ENCODE results near the gene DBH.
A peak's percentile ranks its signal among the peaks of the same experiment; 100 is the strongest.

The DBH gene

DNA sequence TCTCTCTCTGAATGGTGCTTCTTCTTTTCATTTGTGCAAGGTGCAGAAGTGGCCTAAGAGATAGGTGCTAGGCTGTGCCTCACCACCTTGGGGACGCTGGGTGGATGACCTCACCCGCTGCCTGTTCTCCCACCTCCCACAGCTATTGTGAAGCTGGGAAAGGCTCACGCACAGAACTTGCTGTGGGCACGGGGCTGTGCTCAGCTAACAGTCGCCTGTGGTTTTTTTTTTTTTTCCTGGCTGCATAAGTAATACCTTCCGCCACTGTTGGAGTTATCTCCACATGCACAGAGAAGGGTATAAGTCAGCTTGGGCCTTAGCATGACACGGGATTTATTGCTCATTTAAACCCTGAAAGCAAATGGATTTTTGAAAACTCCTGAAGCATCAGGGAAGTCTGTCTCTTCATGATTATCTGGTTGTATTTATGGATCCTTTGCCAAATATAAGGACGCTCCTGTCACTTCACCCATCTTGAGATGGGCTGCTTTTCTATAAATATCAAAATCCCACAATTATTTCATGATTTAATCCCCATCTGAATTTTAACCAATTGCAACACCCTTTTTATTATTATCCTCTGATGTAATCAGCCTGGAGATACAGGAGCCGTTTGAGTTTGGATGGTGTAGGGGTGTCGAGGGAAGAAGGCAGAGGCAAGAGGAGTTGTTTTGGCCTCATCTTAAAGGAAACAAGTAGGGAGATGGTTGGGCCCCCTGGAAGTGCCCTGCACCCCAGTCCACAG is 9.0 kb downstream of the DBH start:
- no peak for DNase-seq

DNA sequence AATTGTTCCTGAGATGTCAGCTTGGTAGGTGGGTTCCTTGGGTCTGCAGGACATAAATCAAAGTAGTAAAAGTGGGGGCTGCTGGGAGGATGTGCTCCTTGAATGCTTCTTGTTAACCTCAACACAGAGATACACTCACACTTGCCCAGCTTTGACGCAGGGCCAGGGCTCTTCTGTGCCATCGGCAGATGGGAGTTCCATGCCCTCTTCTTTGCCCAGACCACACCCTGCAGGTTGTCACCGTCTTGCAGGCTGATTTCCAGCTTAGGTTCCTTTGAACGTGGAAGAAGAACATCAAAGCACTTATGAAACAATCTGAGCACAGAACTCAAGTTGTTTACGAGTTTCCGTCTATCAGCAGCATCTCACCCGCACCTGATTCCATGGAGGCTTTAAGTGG is 11.0 kb downstream of the DBH start:
- DNase-seq = no peak

DNA sequence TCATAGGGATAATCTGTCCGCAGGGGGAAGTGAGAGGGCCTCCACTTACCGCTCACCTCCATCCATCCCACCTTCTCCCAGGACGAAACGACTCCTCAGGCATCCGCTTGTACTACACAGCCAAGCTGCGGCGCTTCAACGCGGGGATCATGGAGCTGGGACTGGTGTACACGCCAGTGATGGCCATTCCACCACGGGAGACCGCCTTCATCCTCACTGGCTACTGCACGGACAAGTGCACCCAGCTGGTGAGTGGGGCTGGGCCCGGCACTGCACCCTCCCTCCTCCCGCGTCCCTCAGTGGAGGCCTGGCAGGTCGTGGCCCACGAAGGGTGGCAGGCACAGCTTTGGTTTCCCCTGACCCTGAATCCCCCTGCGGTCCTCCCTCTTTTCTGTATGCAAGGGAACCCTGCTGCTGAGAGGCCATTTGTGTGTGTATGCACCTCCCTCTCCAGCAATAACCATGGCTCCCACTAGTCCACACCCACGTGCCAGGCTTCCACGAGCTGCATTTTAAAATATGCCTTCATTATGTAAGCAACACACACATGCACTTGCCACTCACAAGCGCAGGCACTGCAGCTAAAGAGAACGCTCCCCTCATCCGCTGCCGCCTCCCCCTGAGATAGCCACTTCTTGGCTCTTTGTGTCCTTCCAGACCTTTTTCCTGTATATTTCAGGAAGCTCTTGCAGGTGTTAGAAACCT is 11.8 kb downstream of the DBH start:
- no peak for DNase-seq

DNA sequence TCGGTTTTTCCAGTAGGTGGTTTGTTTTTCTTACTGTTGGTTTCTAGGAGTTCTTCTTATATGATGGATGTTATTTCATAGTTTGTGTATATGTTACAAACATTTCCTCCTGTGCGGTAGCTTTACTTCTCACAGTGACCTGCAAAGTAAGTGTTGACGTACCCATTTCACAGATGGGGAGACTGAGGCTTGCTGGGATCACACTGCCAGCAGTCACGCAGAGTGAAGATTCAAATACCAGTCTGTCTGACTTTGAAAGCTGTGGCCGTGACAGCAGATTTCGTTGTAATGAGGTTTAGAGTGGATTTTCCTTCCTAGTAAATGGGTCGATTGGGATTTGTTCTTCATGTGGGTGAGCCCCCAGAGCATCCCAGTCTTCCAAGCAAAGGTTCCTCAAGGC is 13.0 kb downstream of the DBH start:
- DNase-seq = no peak

DNA sequence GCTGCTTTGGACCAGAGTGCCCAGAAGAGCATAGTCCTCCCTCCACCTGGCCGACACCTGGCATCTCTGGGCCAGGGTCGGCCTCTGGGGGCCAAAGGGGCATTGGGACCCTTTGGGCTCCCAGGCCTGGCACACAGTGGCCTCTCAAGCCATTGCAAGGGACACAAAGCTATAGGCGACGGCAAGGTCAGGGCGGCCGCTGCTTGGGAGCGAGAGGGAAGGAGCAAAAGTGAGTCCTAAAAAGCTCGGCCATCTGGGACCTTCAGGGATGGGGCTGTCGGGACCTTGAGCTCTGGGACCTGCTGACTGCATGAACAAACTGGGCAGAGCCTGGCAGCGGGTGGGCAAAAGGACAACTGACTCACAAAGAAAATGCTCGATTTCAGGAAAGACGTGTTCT is 13.9 kb downstream of the DBH start:
- DNase-seq = no peak

DNA sequence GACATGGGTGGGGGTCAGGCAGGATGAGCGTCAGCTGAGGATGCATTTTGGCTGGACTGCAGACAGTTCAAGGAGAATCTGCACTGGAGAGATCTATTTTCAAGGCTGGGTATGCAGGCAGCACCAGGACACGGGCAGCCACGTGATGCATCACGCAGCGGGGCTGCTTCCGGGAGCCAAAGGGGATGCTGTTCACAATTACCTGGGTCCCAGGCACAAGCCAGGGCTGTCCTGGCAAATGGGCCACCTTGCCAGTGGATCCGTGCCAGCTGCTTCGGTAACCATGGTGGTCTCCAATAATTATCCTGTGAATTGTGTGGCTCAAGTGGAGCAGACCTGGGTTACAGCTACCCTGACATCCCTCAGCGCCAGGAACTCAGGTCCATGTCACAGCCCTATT is 17.5 kb downstream of the DBH start:
- no peak for DNase-seq

DNA sequence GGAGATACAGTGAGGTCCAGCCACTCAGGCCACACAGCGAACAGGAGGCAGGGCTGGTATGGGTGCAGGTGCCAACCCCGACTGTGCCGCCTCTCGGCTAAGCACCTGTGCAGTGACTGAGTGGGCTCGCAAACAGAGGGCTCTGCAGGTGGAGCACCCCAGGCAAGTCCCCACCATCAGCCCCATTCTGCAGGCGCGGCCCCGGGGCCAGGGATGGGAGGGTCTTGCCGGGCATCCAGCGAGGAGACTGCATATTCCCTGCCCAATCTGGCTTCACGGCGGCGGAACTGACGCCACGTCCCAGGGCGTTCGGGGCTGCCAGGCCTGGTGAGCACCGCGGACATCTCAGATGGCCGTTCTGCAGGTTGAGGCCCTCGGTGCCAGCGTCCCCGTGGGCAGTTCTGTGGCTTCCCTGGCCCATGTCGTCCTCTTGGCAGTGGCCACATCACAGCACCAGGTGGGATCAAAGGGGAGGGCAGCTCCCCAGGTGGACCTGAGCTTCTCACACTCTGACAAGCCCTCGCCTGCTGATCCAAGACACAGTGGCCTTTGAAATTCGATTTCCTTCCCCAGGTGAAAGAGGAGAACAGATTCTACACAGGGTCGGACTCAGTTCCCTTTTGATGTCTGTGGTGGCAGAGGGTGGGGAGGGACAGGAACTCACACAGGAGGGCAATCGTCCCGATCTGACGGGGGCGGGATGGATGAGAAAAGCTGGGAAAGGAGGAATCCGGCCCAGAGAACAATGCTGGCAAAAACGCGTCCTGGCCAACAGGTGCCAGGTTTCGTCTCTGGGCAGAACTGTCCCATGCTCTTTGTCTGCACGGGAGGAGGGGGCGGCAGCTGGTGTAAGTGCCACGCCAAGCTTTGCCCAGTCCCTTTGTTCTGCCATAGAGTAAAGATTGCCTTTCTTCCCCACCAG is 18.8 kb downstream of the DBH start:
- DNase-seq = no peak

DNA sequence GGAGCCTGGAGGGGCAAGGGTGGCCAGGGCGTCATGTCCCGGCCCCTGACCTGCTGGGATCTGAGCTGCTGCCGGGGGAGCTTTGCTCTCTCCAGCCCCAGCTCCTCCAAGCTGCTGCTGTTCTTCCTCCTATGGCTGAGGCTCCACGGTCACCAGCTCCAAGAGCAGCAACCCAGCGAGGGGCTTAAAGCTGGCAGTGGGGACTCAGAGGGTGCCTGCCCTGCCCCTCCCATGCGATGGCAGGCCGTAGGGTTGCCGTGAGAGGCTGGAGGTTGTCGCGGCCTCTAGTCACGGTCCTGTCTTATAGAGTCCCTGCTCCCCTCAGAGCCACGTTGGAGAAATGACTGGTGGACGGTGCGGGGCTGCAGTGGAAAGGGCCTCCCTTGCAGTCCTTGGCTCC is 19.5 kb downstream of the DBH start:
- DNase-seq = no peak

DNA sequence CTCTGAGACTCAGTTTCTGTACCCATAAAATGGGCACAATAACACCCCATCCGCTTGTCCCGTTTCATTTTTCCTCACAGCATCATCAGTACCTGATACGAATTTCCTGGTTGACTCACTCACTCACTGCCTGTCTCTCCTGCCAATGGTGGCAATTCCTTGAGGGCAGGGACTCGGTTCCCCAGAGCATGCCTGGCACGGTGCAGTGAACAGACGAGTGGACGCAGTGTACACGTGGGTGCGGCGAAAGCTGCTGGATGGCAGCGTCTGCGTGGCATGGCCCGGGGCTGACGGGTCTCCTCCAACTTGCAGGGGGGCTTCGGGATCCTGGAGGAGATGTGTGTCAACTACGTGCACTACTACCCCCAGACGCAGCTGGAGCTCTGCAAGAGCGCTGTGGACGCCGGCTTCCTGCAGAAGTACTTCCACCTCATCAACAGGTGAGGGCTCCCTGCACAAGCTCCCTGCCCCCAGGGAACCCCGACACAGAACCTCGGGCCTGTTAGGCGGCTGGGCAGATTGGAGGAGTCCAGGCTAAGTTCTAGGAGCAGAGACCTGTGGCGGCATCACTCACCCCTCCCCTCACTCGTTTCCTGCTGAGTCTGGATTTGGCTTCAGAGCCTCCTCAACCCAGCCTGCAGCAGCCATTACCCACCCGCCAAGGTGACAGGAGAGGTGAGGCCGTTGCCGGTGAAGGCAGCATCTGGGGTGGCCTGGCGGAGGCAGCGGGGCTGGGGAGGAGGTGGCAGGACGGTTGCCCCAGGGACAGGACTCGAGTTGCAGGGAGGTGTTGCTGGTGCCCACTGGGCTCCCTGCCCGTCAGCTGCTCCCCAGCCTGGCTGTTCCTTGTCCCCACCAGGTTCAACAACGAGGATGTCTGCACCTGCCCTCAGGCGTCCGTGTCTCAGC is 20.3 kb downstream of the DBH start:
- DNase-seq = peak; percentile 37

DNA sequence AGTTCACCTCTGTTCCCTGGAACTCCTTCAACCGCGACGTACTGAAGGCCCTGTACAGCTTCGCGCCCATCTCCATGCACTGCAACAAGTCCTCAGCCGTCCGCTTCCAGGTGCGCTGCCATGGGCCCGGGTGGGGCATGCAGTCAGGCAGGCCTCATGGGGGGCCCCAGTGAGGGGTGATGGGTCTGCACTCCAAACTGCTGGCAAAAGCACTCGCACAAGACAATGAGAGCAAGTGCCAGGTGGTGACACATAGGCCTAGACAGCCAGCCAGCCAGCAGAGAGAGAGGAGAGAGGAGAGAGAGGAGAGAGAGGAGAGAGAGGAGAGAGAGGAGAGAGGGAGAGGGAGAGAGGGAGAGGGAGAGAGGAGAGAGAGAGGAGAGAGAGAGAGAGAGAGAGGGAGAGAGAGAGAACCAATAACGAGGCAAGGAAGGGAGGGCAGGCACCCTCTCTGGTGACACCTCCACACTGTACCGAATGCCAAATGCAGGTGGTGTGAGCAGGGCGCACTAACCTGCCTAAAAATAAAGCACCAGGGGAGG is 21.0 kb downstream of the DBH start:
- no peak for DNase-seq

DNA sequence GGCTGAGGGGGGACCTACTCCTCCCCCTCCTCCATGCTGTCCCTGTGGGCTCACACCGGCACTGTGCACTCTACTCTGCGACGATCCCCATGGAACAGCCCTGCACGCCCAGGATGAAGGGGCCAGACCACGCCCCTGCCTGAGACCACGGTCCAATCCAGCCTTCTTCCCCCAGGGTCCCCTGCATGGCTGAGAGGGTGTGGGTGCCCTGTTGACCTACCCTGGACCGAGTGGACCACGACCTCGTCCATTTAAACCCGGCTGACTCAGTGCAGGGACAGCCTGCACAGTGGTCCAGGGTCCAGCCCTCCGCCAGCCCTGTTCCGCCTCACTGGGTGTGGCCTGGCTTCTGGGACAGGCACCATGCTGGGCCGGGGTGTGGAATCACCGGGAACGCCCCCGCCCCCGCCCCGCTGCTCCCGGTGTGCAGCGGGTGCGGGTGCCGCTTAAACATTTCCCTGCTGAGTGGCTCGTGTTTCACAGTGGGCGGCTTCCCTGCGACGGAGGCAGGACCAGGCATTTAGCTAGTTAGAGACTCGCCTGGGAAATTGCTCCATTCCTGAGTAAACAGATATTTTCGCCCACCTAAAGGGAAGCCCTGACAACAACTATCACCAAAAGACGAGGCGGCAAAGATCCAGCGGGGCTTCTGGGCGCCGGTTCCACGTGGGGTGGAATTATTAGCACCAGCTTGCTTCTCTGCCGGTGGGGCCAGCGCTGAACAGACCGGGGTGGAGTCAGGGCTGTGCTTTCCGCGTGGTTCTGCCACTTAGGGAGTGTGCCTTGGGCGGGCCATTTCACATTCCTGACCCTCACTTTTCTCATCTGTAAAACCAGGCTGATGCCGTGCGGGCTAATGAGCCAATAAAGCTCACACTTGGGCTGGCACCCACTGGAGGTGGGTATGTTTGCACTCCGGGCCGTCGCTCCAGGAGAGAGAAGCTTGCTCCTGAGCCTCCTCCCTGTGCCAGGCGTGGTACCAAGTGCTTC is 22.6 kb downstream of the DBH start:
- DNase-seq = no peak

DNA sequence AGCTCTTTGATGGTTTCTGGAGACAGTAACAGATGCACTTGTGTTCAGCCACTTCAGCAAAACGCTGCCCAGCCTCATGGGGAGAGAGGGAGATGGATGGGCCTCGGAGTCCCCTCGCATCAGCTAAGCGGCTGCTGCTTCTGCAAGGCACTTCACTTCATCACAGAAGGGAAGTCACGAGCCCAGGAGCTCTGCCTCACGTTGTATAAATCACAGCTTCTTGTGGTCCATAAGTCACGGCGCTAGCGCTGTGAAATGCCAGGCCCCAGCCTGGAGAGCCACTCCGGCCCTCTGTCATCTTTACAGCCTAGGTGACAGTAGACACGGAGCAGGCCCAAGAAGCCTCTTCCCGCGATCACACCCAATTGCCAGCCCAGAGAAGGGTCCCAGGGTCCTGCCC is 23.4 kb downstream of the DBH start:
- no peak for DNase-seq

DNA sequence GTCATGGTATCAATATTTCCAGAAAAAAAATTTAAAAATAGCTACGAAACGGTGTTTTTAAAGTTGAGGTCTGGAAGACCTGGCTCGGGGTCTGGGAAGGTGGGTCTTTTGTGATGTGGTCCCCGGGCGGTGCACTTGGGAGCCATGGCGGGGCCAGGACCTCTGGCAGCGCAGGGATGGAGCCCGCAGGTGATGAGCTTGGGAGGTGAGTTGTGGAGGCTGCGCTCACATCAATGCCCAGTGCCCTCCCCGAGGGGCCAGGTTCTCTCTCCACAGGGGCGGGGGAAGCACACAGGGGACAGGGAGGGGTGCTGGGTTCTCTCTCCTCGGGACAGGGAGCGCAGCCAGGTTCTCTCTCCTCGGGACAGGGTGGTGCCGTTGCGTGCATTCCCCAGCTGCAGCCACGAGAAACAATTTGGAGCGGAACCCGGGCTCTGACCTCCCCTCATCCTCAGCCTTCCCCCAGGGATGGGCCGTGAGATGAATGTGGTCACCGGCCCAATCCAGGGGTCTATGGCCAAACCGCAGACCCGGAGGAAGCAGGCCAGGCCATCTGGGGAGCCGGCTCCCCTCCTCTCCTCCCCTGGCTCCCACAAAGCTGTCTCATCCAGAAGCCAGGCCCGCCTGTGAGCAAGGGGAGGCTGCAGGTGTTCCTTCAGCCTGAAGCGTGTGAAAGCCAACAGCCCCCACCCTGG is 25.8 kb downstream of the DBH start:
- DNase-seq = no peak

DNA sequence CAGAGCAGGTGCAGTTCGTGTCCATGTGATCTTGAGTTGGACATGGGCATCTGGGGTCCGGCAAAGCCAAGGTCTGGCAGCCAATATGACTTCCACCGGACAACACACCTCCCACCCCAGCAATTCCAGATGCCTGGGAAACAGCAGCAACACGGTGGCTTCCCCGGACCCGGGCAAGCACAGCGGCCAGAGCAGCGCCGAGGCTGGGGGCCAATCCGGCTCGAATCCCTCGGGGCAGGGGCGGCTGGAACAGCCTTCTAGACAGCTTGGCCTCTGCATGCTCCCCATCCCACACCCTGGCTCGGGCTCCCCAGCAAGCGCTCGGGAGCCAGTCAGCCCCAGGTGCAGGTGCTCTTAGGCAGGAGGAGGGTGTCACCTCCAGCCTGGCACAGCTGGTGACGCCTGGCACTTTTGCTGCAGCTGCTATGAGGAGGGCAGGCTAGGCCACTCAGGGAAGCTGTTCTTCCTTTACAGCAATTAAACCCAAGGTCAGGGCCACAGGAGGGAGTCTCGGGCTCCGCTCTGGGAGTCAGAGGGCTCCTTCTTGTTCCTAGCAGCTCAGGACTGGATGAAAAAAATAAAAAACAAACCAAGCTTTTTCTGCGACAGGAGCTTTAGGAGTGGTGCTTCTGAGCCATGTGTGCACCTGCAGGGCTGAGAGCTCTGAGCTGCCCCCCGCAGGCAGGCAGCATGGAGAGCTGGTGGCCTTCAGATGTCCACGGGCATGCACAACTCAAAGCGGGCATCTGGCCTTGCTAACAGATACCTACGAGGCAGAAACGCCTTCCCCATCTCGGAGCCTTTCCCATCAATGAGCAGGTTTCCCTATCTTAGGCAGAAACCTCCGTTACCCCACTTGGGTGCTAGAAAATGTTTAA is 28.2 kb downstream of the DBH start:
- no peak for DNase-seq

DNA sequence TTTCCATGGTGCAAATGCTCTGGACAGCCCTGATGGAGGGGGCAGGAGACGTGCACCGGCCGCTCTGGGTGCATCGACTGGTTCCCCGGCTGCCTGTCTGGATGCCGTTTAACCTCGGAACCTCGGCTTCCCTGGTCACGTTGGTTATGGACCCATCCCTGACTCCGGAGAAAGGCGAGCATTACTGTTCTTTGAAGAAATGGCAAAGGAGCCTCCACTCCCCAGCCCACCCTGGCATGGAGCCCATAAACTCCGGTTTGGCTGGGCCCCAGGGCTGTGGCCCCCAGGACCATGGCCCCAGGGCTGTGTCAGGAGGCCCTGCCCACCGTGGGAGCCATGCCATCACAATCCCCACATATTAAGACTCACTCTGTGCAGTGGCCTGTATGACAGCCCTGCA is 28.9 kb downstream of the DBH start:
- DNase-seq = no peak

DNA sequence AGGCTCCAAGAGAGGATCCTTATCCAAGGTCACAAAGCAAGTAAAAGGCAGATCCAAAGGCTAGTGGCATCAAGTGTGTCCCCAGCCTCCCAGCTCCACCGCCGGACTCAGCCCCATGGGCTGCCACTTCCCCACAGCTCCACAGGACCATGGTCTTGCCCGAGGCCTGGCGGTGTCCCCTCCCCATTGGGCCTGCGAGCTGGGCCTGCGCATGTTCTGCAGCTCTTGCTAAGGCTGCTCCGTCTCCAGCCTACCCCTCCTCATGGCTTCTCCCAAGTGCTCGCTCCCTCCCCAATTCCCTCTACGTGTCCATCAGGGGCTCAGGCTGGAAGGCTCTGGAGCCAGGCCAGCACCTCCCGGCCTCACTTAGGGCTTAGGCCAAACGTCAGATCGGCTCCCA is 29.4 kb downstream of the DBH start:
- no peak for DNase-seq

DNA sequence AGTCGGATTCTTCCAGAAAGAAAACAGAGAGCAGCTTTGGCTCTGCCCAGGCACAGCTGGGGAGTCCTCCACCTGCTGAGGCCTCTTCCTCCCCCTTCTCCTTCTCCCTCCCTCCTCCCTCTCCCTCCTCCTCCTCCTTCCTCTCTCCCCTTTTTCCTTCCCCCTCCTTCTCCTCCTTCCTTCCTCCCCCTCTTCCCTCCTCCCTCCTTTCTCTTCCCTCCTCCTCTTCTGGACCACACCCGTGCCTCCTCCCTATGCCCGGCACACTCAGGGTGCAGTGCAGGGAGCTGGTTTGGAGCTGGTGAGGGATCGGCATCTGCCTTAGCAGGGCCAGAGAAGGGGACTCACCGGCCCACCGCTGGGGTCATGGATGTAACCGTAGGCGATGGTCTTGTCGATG is 30.2 kb downstream of the DBH start:
- no peak for DNase-seq

DNA sequence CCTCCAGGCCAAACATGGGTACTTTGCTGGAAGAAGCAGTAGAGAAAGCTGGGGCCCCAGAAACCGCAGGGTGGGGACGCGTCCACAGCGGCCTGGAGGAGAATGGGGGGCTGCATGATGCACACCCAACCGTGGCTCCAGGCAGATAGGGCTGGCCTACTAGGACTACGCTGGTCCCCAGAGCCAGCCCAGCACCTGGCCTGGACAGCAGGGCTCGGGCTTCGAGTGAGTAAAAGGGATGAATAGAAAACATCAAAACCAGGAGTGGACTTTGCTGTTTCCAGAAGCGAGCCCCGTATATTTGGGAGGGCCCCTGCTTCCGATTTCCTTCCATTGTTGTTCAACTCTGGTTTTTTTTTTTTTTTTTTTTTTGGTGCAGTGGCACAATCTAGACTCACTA is 30.7 kb downstream of the DBH start:
- no peak for DNase-seq

DNA sequence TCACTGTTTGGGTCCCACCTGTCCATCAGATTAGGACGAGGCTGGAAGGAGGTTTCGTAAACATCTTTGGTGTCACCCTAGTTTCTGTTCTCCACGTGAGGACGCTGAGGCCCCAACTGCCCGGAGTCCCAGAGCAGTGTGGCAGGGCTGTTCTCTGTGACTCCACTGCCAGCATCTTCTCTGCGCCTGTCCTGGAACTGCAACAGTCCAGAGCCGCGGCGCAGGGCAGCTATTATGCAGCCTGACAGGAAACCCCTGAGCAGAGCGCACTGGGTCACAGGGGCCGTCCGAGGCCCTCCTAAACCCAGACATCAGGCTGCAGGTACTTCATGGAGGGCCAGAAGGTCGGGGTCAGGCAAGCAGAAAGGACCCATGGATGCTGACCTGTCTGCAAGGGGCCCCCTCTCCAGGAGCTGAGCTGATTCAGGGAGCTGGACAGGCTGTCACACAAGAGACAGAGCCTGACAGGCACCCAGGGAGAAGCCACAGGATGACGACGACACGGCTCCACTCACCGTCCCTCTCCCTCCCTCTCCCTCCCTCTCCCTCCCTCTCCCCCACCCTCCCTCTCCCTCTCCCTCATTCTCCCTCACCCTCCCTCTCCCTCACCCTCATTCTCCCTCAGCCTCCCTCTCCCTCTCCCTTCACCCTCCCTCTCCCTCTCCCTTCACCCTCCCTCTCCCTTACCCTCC is 31.7 kb downstream of the DBH start:
- DNase-seq = no peak

All from activated naive CD4-positive, alpha-beta T cell treated with anti-CD3 and anti-CD28 coated beads, Interleukin-2, amount 50 U/mL, for 16 hours (primary cell).